GM12875 (cell line): ENCODE data around the gene SCFD2.

ENCODE experiments used
- H3K4me3 ChIP-seq: one replicate; pipeline ENCODE4 v1.5.1; 2011; ENCODE audit warnings: low read depth, low read length, control low read depth
- TF ChIP-seq, protein P1 (sequence below): IDR thresholded peaks from 2 replicates; pipeline ENCODE4 v1.5.1; 2011; ENCODE audit warnings: low read depth, mild to moderate bottlenecking, control low read depth, inconsistent platforms, low read length, moderate library complexity, borderline replicate concordance; ENCODE audit not compliant: insufficient read depth

The SCFD2 gene

DNA sequence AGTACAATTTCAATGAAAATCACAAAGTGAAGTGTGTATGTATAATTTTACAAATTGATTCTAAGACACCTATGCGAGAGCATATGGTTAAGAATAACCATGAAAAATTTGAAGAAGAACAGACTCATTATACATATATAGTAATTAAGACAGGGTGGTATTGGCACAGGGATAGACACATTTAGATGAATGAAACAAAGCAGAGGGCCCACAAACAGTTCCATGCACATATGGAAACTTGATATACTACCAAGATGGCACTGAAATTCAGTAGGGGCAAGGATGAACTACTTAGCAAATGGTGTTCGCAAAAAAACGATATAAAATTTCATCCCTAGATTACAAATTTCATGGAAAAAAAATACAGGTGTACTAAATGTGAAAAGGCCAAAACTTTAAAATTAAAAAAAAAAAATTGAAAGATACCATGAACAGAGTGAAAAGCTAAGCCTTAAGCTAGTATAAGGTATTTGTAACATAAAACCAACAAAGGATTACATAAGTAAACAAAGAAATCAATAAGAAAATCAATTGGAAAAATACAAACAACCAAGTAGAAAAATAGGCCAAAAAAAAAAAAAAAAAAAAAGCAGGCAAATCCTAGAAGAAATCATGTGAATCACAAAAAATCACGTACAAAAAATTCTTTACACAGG is 418.3 kb downstream of the SCFD2 start:
- TF ChIP-seq, protein P1, sequence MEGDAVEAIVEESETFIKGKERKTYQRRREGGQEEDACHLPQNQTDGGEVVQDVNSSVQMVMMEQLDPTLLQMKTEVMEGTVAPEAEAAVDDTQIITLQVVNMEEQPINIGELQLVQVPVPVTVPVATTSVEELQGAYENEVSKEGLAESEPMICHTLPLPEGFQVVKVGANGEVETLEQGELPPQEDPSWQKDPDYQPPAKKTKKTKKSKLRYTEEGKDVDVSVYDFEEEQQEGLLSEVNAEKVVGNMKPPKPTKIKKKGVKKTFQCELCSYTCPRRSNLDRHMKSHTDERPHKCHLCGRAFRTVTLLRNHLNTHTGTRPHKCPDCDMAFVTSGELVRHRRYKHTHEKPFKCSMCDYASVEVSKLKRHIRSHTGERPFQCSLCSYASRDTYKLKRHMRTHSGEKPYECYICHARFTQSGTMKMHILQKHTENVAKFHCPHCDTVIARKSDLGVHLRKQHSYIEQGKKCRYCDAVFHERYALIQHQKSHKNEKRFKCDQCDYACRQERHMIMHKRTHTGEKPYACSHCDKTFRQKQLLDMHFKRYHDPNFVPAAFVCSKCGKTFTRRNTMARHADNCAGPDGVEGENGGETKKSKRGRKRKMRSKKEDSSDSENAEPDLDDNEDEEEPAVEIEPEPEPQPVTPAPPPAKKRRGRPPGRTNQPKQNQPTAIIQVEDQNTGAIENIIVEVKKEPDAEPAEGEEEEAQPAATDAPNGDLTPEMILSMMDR: no peak
- H3K4me3 ChIP-seq: no peak overlapping the region

GRCh38 chr4:52946855-52947254 is 419.0 kb downstream of the SCFD2 start:
- no peak overlapping the region for H3K4me3 ChIP-seq
- TF ChIP-seq, protein P1: no peak

- TF ChIP-seq, protein P1: no peak
- H3K4me3 ChIP-seq: no peak overlapping the region
Measured at GRCh38 chr4:52945982-52946381, 419.9 kb downstream of the SCFD2 start.

DNA sequence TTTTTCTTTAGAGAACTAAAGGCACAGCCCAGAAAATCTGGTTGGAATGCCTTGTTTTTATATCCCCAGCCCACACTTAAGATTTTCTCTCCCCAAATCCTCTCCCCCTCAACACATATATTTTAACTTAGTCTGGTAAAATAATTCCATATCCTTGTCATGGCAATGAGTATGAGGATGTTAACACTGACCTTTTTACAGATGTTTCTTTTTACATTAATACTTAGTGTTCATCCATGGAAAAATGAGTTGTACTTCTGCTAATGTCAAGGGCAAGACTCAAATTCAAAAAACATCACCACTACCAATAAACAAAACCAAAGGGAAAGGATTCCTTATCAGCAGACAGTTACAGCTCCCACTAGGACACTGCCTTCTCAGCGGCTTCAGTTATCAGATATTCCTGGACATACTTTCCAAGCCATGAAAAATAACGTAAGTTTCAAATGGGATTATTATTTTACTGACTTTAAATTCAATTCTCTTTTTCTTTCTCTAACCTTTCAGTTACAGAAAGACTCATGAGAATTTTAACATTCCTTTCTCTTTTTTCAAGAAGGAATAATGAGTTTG is 420.4 kb downstream of the SCFD2 start:
- TF ChIP-seq, protein P1: no peak
- no peak overlapping the region for H3K4me3 ChIP-seq

GRCh38 chr4:52943677-52944076 is 422.2 kb downstream of the SCFD2 start:
- TF ChIP-seq, protein P1: no peak
- no peak overlapping the region for H3K4me3 ChIP-seq

GRCh38 chr4:52942936-52943335 is 422.9 kb downstream of the SCFD2 start:
- TF ChIP-seq, protein P1: no peak
- no peak overlapping the region for H3K4me3 ChIP-seq

GRCh38 chr4:52941450-52941849 is 424.4 kb downstream of the SCFD2 start:
- H3K4me3 ChIP-seq: no peak overlapping the region

More at GRCh38 chr4:52941450-52941849, 424.4 kb downstream of the SCFD2 start:
- TF ChIP-seq, protein P1: no peak
